Measurements from ENCODE around the gene KRTAP4-8. TPM values are rescaled to one million over a fixed set of nuclear protein-coding genes. Genes with fewer than 3 reads are reported as not detected.
A peak's percentile ranks its signal among the peaks of the same experiment; 100 is the strongest.
"Not testable (repeated sequence)": the region's sequence is repeated elsewhere in the genome, so short reads cannot be mapped to it uniquely, and the experiment has no call there.

The KRTAP4-8 gene
- total and polyA plus RNA-seq, 2 experiments from 2014 or later: not detected

DNA sequence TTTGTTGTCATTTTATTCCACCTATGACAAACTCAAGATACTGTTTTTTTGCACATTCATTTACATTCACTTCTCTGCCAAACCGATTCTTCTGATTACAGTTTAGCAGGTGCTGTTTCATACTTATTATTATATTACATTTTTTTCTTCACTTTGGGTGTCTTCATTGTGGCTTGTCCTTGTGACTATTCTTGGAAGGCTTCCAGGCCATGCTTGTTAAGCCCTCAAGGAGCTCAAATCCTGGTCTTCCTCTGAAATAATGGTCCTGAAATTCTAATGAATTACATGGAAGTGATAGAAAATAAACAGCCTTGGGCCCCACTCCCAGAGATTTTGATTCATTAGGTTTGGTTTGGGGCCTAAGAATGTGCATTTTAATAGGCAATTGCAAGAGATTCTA, 33.6 kb downstream of the KRTAP4-8 start:
- TF ChIP-seq, protein P1, sequence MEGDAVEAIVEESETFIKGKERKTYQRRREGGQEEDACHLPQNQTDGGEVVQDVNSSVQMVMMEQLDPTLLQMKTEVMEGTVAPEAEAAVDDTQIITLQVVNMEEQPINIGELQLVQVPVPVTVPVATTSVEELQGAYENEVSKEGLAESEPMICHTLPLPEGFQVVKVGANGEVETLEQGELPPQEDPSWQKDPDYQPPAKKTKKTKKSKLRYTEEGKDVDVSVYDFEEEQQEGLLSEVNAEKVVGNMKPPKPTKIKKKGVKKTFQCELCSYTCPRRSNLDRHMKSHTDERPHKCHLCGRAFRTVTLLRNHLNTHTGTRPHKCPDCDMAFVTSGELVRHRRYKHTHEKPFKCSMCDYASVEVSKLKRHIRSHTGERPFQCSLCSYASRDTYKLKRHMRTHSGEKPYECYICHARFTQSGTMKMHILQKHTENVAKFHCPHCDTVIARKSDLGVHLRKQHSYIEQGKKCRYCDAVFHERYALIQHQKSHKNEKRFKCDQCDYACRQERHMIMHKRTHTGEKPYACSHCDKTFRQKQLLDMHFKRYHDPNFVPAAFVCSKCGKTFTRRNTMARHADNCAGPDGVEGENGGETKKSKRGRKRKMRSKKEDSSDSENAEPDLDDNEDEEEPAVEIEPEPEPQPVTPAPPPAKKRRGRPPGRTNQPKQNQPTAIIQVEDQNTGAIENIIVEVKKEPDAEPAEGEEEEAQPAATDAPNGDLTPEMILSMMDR (IDR thresholded peaks at IDR 0.05; ENCODE audit: low read depth, low read length): no peak
- DNase-seq (ENCODE audit: low read depth in 1 of 2, low spot score in 1 of 2): no peak

DNA sequence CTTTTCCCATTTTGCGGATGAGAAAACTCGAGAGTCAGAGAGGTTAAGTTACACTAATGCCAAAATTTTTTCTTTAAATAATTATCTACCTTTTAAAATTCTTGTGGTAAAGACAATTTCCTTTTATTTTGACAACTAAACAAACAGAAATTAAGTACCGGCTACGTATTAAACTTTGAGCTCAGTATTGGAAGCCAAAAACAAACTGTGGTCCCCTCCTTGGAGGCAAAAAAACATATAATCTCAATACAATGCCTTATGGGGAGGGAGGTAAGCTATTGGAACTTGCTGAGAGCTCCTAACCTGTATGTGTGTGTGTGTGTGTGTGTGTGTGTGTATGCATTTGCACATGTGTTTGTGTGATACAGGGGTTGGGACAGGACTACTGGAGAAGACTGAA, 34.5 kb downstream of the KRTAP4-8 start:
- no peaks in the 10 kb centered on the region for H3K27me3 ChIP-seq
- H3K36me3 ChIP-seq: no peaks in the 10 kb centered on the region
- H3K4me1 ChIP-seq (ENCODE audit: low read depth): no peaks in the 10 kb centered on the region
- no peak overlapping the region for H3K27ac ChIP-seq
- H3K9me3 ChIP-seq (ENCODE audit: low read depth): no peaks in the 10 kb centered on the region
- DNase-seq (ENCODE audit: low read depth in 1 of 2, low spot score in 1 of 2): no peak
- no peak overlapping the region for H3K4me3 ChIP-seq
- TF ChIP-seq, protein P1 (IDR thresholded peaks at IDR 0.05; ENCODE audit: low read depth, low read length): no peak

More for the DNA sequence above, 33.6 kb downstream of the KRTAP4-8 start:
- Histone ChIP-seq H3K27me3 (no peaks in the 10 kb centered on the region), H3K27ac (no peak overlapping the region), H3K9me3 (ENCODE audit: low read depth) (no peaks in the 10 kb centered on the region), H3K4me1 (ENCODE audit: low read depth) (no peaks in the 10 kb centered on the region), H3K36me3 (no peaks in the 10 kb centered on the region), H3K4me3 (no peak overlapping the region)

DNA sequence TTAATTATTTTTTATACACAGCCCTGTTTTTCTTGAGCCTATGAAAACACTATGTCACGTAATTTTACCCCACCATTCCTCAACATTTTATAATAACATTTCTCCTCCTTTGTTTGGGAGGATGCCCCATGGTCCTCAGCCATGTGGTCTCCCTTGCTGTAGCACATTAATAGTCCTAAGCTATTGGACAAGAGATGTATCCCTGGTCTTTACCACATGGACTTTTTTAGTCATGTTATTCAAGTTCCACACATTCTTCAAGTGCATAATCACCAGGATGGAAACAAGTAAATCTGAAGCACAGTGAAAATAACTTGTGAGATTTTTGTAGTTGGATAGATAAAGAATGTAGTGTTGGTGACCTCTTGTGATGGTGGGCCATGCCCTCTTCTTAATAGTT, 36.0 kb downstream of the KRTAP4-8 start:
- Histone ChIP-seq H3K36me3 (no peaks in the 10 kb centered on the region), H3K27ac (no peak overlapping the region)
- TF ChIP-seq, protein P1 (IDR thresholded peaks at IDR 0.05; ENCODE audit: low read depth, low read length): no peak

DNA sequence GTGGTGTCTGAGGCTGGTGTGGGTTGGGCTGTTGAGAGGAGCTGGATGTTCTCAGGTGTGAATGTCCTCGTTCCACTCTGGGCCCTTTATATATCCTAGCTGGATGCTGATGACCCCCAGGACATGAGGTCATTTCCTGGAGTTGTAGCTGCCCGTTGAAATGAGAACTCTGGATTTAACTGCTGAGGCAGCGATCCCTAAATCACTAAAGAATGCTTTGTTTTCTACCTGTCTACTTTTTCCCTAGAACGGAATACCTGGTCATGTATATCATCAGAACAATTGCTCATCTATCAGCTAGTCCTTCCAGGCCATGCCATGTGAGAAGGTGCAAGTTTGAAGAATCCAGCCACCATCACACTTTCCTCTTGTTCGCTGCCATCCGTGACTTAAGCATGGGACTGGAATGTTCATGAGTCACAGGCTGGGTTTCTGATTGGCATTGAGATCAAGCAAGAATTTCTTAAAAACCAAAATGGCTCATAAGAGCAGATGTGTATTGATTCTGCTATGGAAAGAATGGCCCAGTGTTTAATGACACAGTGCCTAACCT, 37.8 kb downstream of the KRTAP4-8 start, which contains the start of gene KRTAP2-3:
Gene KRTAP2-3 (minus strand): TSS at position 63 of the 553 bp plus-strand sequence. CDS start 64 bp downstream, outside the sequence.
- no peaks in the 10 kb centered on the region for H3K4me1 ChIP-seq (ENCODE audit: low read depth)
- TF ChIP-seq, protein P1 (IDR thresholded peaks at IDR 0.05; ENCODE audit: low read depth, low read length): no peak
- no peaks in the 10 kb centered on the region for H3K9me3 ChIP-seq (ENCODE audit: low read depth)
- H3K27me3 ChIP-seq: no peaks in the 10 kb centered on the region
- H3K4me3 ChIP-seq: no peak within 1 kb of the TSS
- no peak within 1 kb of the TSS for H3K27ac ChIP-seq
- peak in 1 of 2 donors; percentile 52 for DNase-seq (ENCODE audit: low read depth in 1 of 2, low spot score in 1 of 2)
- H3K36me3 ChIP-seq: no peaks in the 10 kb centered on the region

More for the DNA sequence above, 36.0 kb downstream of the KRTAP4-8 start:
- Histone ChIP-seq H3K4me1 (ENCODE audit: low read depth) (no peaks in the 10 kb centered on the region), H3K4me3 (no peak overlapping the region), H3K9me3 (ENCODE audit: low read depth) (no peaks in the 10 kb centered on the region), H3K27me3 (no peaks in the 10 kb centered on the region)
- DNase-seq (ENCODE audit: low read depth in 1 of 2, low spot score in 1 of 2): peak in 1 of 2 donors; percentile 47

DNA sequence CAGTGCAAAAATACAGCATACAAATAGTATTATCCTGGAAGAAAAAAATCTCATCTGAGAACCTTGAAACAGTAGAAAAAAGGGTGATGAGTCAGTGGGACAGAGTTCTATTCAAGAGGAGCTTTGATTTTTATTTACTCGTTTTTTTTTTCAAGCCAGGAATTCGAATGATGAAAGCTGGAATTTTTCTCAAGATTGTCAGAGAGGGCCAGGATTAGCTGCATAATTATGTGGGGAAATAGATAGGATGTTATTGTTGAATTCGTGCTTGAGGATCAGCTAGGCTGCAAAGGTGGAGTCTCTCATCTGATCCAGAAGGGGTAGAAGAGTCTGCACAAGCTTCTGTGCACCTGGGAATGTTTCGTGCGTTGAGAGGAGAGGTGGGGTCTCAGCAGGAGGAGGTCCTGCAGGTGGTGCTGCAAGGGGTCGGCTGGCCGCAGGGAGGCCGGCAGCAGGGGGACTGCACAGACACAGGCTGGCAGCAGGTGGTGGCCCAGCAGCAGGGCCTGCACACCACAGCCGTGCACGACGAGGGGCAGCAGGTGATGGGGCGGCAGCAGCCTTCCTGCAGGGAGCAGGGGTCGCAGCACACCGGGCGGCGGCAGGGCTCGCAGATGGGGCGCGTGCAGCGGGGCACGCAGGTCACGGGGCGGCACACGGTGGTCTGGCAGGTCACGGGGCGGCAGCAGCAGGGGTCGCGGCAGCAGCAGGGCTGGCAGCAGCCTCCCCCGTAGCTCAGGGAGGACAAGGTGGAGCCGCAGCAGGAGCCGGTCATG, 38.5 kb downstream of the KRTAP4-8 start:
- not testable (repeated sequence) for H3K27ac ChIP-seq; H3K9me3 ChIP-seq (ENCODE audit: low read depth); H3K4me1 ChIP-seq (ENCODE audit: low read depth); H3K36me3 ChIP-seq; H3K4me3 ChIP-seq; H3K27me3 ChIP-seq
- peak in 1 of 2 donors; percentile 22 for DNase-seq (ENCODE audit: low read depth in 1 of 2, low spot score in 1 of 2)

DNA sequence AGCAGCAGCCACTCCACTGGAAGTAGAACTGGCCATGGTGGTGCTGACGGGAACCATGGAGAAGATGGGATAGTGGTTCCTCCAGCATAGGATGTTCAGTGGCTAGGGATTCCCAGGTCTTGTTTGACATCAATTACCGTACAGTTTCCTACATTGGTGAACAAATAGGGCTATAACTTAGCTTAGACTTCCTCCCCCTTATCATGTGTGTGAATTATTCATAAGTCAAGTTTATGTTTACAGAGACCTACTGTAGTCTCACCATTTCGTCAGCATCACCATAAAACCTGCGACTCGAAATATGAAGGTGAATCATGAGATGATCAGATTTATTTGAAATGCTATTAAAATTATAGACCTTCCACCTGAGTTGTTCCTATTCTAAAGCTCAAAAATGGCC, 39.2 kb downstream of the KRTAP4-8 start:
- Histone ChIP-seq H3K27ac (no peak overlapping the region), H3K4me3 (no peak overlapping the region), H3K36me3 (no peaks in the 10 kb centered on the region), H3K9me3 (ENCODE audit: low read depth) (no peaks in the 10 kb centered on the region), H3K27me3 (no peaks in the 10 kb centered on the region), H3K4me1 (ENCODE audit: low read depth) (no peaks in the 10 kb centered on the region)
- no peak for DNase-seq (ENCODE audit: low read depth in 1 of 2, low spot score in 1 of 2)
- TF ChIP-seq, protein P1 (IDR thresholded peaks at IDR 0.05; ENCODE audit: low read depth, low read length): no peak

Data from cardiac muscle cell (in vitro differentiated cells and primary cell).